Stomach (tissue), 4 donors: ENCODE measurements around the gene RUFY3.
"Not testable (repeated sequence)": the region's sequence is repeated elsewhere in the genome, so short reads cannot be mapped to it uniquely, and the experiment has no call there.

Experiments used
- POLR2A ChIP-seq, 4 donors: fragments of 450-650 bp; IDR thresholded peaks; one replicate each; pipeline ENCODE4 v1.6.1; 2016; ENCODE audit warnings: antibody characterized with exemption in 4 of 4, control low read depth in 2 of 4, mild to moderate bottlenecking in 1 of 4, moderate library complexity in 1 of 4
- TF ChIP-seq, protein P1 (sequence below), 7 experiments: fragments of 450-650 bp in 4 of 7; fragments of 200-600 bp in 3 of 7; sonication (generic) in 3 of 7; IDR thresholded peaks; one replicate each; pipeline ENCODE4 v1.5.1; 2016 to 2019; ENCODE audit warnings: antibody characterized with exemption in 7 of 7, control low read depth in 2 of 7, mild to moderate bottlenecking in 1 of 7

- TF ChIP-seq, protein P1, sequence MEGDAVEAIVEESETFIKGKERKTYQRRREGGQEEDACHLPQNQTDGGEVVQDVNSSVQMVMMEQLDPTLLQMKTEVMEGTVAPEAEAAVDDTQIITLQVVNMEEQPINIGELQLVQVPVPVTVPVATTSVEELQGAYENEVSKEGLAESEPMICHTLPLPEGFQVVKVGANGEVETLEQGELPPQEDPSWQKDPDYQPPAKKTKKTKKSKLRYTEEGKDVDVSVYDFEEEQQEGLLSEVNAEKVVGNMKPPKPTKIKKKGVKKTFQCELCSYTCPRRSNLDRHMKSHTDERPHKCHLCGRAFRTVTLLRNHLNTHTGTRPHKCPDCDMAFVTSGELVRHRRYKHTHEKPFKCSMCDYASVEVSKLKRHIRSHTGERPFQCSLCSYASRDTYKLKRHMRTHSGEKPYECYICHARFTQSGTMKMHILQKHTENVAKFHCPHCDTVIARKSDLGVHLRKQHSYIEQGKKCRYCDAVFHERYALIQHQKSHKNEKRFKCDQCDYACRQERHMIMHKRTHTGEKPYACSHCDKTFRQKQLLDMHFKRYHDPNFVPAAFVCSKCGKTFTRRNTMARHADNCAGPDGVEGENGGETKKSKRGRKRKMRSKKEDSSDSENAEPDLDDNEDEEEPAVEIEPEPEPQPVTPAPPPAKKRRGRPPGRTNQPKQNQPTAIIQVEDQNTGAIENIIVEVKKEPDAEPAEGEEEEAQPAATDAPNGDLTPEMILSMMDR (IDR thresholded peaks at IDR 0.05) = not testable (repeated sequence)
- TF ChIP-seq POLR2A (IDR thresholded peaks at IDR 0.05) = not testable (repeated sequence)
Observed at GRCh38 chr4:70682142-70682541, 39.6 kb upstream of the RUFY3 start.
